IMR-90 (cell line): ENCODE data around the gene P4HA1. TPM values are rescaled to one million over a fixed set of nuclear protein-coding genes. Genes with fewer than 3 reads are reported as not detected.

Source experiments
- ATAC-seq: fragments of 200-7000 bp; cut with Tn5 transposase; 2 replicates; pipeline ENCODE4 v1.9.1; 2020; ENCODE audit warnings: low read depth, mild to moderate bottlenecking, moderate library complexity
- BruUV-seq: library from RNA; stranded (reverse); fragments of 400-500 nt; replicated peaks from 2 replicates; lab custom pipeline; 2021; lab: Mats Ljungman, UMichigan
- CTCF ChIA-PET: fragments of 300-600 bp; formaldehyde crosslinking; extraction: SDS; loops from one replicate; lab custom pipeline; 2021; ENCODE audit warnings: antibody characterized with exemption; lab: Yijun Ruan, JAX
- POLR2A ChIA-PET: fragments of 300-600 bp; sonication (Branson Sonifier 250); formaldehyde crosslinking; loops from one replicate; lab custom pipeline; 2022; ENCODE audit warnings: antibody characterized with exemption; ENCODE audit not compliant: unreplicated experiment; lab: Charles Lee
- DNase-seq: peaks from one replicate; pipeline ENCODE4 v3.0.0; 2013
- H2AFZ ChIP-seq: replicated peaks from 2 replicates; pipeline ENCODE3; 2013; ENCODE audit warnings: low read length, mild to moderate bottlenecking; ENCODE audit not compliant: poor library complexity
- H2AK5ac ChIP-seq: 2 replicates; pipeline ENCODE4 v1.6.1; 2013; ENCODE audit warnings: low read depth, low read length, inconsistent platforms
- H2AK9ac ChIP-seq: replicated peaks from 2 replicates; pipeline ENCODE3; 2013; ENCODE audit warnings: mild to moderate bottlenecking, low read depth, low read length, moderate library complexity; ENCODE audit not compliant: poor library complexity
- H2BK120ac ChIP-seq: 2 replicates; pipeline ENCODE4 v1.6.1; 2013; ENCODE audit warnings: low read depth, low read length, inconsistent platforms
- H2BK15ac ChIP-seq: 3 replicates; pipeline ENCODE4 v1.6.1; 2013; ENCODE audit warnings: low read depth, low read length, inconsistent platforms
- H2BK20ac ChIP-seq: 2 replicates; pipeline ENCODE4 v1.6.1; 2013; ENCODE audit warnings: low read depth, mild to moderate bottlenecking, inconsistent platforms, low read length, moderate library complexity
- H2BK5ac ChIP-seq: 2 replicates; pipeline ENCODE4 v1.6.1; 2013; ENCODE audit warnings: mild to moderate bottlenecking, low read depth, low read length, inconsistent platforms; ENCODE audit not compliant: poor library complexity, severe bottlenecking
- H3K14ac ChIP-seq: replicated peaks from 2 replicates; pipeline ENCODE4 v1.6.1; 2013; ENCODE audit warnings: low read depth, low read length, inconsistent platforms
- H3K18ac ChIP-seq: 2 replicates; pipeline ENCODE4 v1.6.1; 2013; ENCODE audit warnings: low read depth, low read length, control low read depth
- H3K23ac ChIP-seq: 2 replicates; pipeline ENCODE4 v1.6.1; 2013; ENCODE audit warnings: low read depth, low read length, inconsistent platforms
- H3K27ac ChIP-seq: 2 replicates; pipeline ENCODE4 v1.5.1; 2013; ENCODE audit warnings: mild to moderate bottlenecking, control low read depth, low read length; ENCODE audit not compliant: insufficient read depth
- H3K27me3 ChIP-seq: 2 replicates; pipeline ENCODE4 v1.6.1; 2013; ENCODE audit warnings: low read length; ENCODE audit not compliant: control insufficient read depth, insufficient read depth
- H3K36me3 ChIP-seq: 2 replicates; pipeline ENCODE4 v1.6.1; 2013; ENCODE audit warnings: low read length, mixed read lengths; ENCODE audit not compliant: control insufficient read depth, insufficient read depth
- H3K4ac ChIP-seq: 2 replicates; pipeline ENCODE4 v1.6.1; 2013; ENCODE audit warnings: low read depth, low read length, inconsistent platforms
- H3K4me1 ChIP-seq: 2 replicates; pipeline ENCODE4 v1.6.1; 2013; ENCODE audit warnings: low read length, mixed read lengths; ENCODE audit not compliant: control insufficient read depth, insufficient read depth
- H3K4me2 ChIP-seq: 2 replicates; pipeline ENCODE4 v1.6.1; 2013; ENCODE audit warnings: low read depth, mild to moderate bottlenecking, control low read depth, low read length, moderate library complexity
- H3K4me3 ChIP-seq: 2 replicates; pipeline ENCODE4 v1.5.1; 2013; ENCODE audit warnings: low read depth, mild to moderate bottlenecking, control low read depth, low read length, moderate library complexity; ENCODE audit not compliant: insufficient read depth
- H3K56ac ChIP-seq: 2 replicates; pipeline ENCODE4 v1.6.1; 2013; ENCODE audit warnings: low read length, inconsistent platforms; ENCODE audit not compliant: insufficient read depth; ENCODE audit errors: extremely low read depth
- H3K79me1 ChIP-seq, 2 experiments: 2 replicates each; pipeline ENCODE4 v1.6.1; 2013; ENCODE audit warnings: low read length in 2 of 2, inconsistent platforms in 1 of 2, low read depth in 1 of 2
- H3K9ac ChIP-seq: 2 replicates; pipeline ENCODE4 v1.6.1; 2013; ENCODE audit warnings: low read depth, low read length, control low read depth
- H3K9me1 ChIP-seq: 2 replicates; pipeline ENCODE4 v1.6.1; 2013; ENCODE audit warnings: low read length, inconsistent platforms; ENCODE audit not compliant: insufficient read depth
- H3K9me3 ChIP-seq: 2 replicates; pipeline ENCODE4 v1.6.1; 2013; ENCODE audit warnings: low read length; ENCODE audit not compliant: control insufficient read depth, insufficient read depth
- H4K20me1 ChIP-seq: 2 replicates; pipeline ENCODE4 v1.6.1; 2013; ENCODE audit warnings: low read length, inconsistent platforms; ENCODE audit not compliant: insufficient read depth
- H4K5ac ChIP-seq: 2 replicates; pipeline ENCODE4 v1.6.1; 2013; ENCODE audit warnings: mild to moderate bottlenecking, low read depth, low read length, control low read depth
- H4K8ac ChIP-seq, 2 experiments: 2 replicates each; pipeline ENCODE4 v1.6.1; 2013; ENCODE audit warnings: low read depth in 2 of 2, low read length in 2 of 2, control low read depth in 1 of 2, inconsistent platforms in 1 of 2
- H4K91ac ChIP-seq: 2 replicates; pipeline ENCODE4 v1.6.1; 2013; ENCODE audit warnings: low read depth, low read length, inconsistent platforms; ENCODE audit not compliant: insufficient read depth
- CEBPB ChIP-seq: IDR thresholded peaks from 2 replicates; pipeline ENCODE4 v1.6.1; 2012; ENCODE audit warnings: low read depth, low read length, improper control_type of control experiment
- CHD1 ChIP-seq: IDR thresholded peaks from 2 replicates; pipeline ENCODE4 v1.6.1; 2012; ENCODE audit warnings: low read depth, low read length, improper control_type of control experiment
- CTCF ChIP-seq: conservative IDR thresholded peaks from 2 replicates; pipeline ENCODE4 v1.5.1; 2012; ENCODE audit warnings: mild to moderate bottlenecking, low read depth, low read length, improper control_type of control experiment
- ELK1 ChIP-seq: fragments of 150-350 bp; IDR thresholded peaks from 2 replicates; pipeline ENCODE4 v1.6.1; 2016; ENCODE audit warnings: low read depth, mild to moderate bottlenecking, low read length, moderate library complexity, borderline replicate concordance
- MAFK ChIP-seq: IDR thresholded peaks from 2 replicates; pipeline ENCODE4 v1.6.1; 2012; ENCODE audit warnings: low read depth, low read length, improper control_type of control experiment
- MAZ ChIP-seq: IDR thresholded peaks from 2 replicates; pipeline ENCODE4 v1.6.1; 2012; ENCODE audit warnings: low read depth, mild to moderate bottlenecking, low read length, improper control_type of control experiment, moderate library complexity, borderline replicate concordance
- NFE2L2 ChIP-seq: fragments of 150-350 bp; IDR thresholded peaks from 2 replicates; pipeline ENCODE4 v1.6.1; 2016; ENCODE audit warnings: low read depth, mild to moderate bottlenecking, low read length
- POLR2A ChIP-seq: IDR thresholded peaks from 2 replicates; pipeline ENCODE4 v1.6.1; 2012; ENCODE audit warnings: mild to moderate bottlenecking, low read depth, low read length
- RAD21 ChIP-seq: IDR thresholded peaks from 2 replicates; pipeline ENCODE4 v1.6.1; 2012; ENCODE audit warnings: low read length, improper control_type of control experiment
- RCOR1 ChIP-seq: IDR thresholded peaks from 2 replicates; pipeline ENCODE4 v1.6.1; 2012; ENCODE audit warnings: mild to moderate bottlenecking, low read length, improper control_type of control experiment; ENCODE audit not compliant: insufficient replicate concordance
- RFX5 ChIP-seq: IDR thresholded peaks from 2 replicates; pipeline ENCODE4 v1.8.0; 2012; ENCODE audit warnings: low read depth, mild to moderate bottlenecking, low read length, moderate library complexity
- SMC3 ChIP-seq: fragments of 150-350 bp; IDR thresholded peaks from 2 replicates; pipeline ENCODE4 v1.6.1; 2016; ENCODE audit warnings: low read depth, mild to moderate bottlenecking, antibody characterized with exemption, low read length, moderate library complexity
- USF2 ChIP-seq: fragments of 150-350 bp; IDR thresholded peaks from 2 replicates; pipeline ENCODE4 v1.6.1; 2017; ENCODE audit warnings: mild to moderate bottlenecking, antibody characterized with exemption, low read length, low read depth
- WGBS, 2 experiments: methylation state at CpG; one replicate each; pipeline versions ENCODE4 v1.1.5 to v1.1.7; 2013; ENCODE audit warnings: missing lambda C conversion rate in 2 of 2; ENCODE audit not compliant: insufficient read length in 1 of 2; ENCODE audit errors: extremely low coverage in 2 of 2; 5-methylcytosine and 5-hydroxymethylcytosine counted together
- dilution Hi-C: fragments of 300-500 bp; cut with HindIII; formaldehyde crosslinking; loops from one replicate; pipeline ENCODE4 v1.14.3; 2018; ENCODE audit warnings: low sequenced_read_pairs; ENCODE audit not compliant: unreplicated experiment
- in situ Hi-C: fragments of 300-500 bp; cut with MboI; formaldehyde crosslinking; loops from 3 replicates; pipeline ENCODE4 v1.14.3; 2019; ENCODE audit warnings: low sequenced_read_pairs, inconsistent platforms, mixed read lengths
- intact Hi-C: fragments of 100-400 bp; cut with micrococcal nuclease; formaldehyde crosslinking; loops from 2 replicates; pipeline ENCODE4 v1.10.0; 2022
- polyA plus RNA-seq, 3 experiments: library from polyadenylated mRNA; depleted of rRNA; stranded (reverse); fragments of >200 nt; gene quantifications; 2 replicates each; pipeline ENCODE4 v1.2.3, GENCODE V29; 2012; ENCODE audit warnings: low replicate concordance in 1 of 3
- total RNA-seq: library from RNA; depleted of rRNA; stranded (reverse); fragments of >200 nt; gene quantifications from 2 replicates; pipeline ENCODE4 v1.2.3, GENCODE V29; 2012

Gene P4HA1
- total and polyA plus RNA-seq, 2 of the 4 experiments (the other 2 are of a cell fraction), result 178 to 241 TPM

GRCh38 chr10:72981028-72981881 lies 115.4 kb downstream of the P4HA1 start:
- Histone ChIP-seq H3K4ac (no peak overlapping the region), H2BK15ac (no peak overlapping the region), H2BK20ac (no peak overlapping the region), H3K36me3 (no peaks in the 10 kb centered on the region), H3K9me1 (no peaks in the 10 kb centered on the region), H2AK9ac (no peak overlapping the region), H3K27ac (no peak overlapping the region), H3K14ac (no peak overlapping the region), H3K9me3 (peaks cover 6% of the 10 kb centered on the region), H3K4me1 (no peaks in the 10 kb centered on the region), H3K79me1 (no peaks in the 10 kb centered on the region), H2AK5ac (no peak overlapping the region), H3K18ac (no peak overlapping the region), H4K20me1 (no peaks in the 10 kb centered on the region; the same call in 1 of the 2 replicates), H4K91ac (no peak overlapping the region), H4K5ac (no peak overlapping the region), H2BK120ac (no peak overlapping the region), H3K9ac (no peak overlapping the region), H4K8ac (no peak overlapping the region), H3K27me3 (no peaks in the 10 kb centered on the region), H3K56ac (no peak overlapping the region), H2BK5ac (no peak overlapping the region), H3K4me3 (no peak overlapping the region), H2AFZ (no peak overlapping the region), H3K4me2 (no peak overlapping the region), H3K23ac (no peak overlapping the region)
- in situ Hi-C loops, result no loop called here
- ChIA-PET POLR2A (no interaction called here), CTCF (no interaction called here)
- no TSS peak for BruUV-seq
- no CpG with 5 or more reads among the region's 4 CpGs for WGBS, 2 experiments
- dilution Hi-C loops, result no loop called here
- ATAC-seq (peak; percentile 45), DNase-seq (no peak)
- TF ChIP-seq RAD21, result no peak
- TF ChIP-seq SMC3, result no peak
- TF ChIP-seq RFX5, result no peak
- TF ChIP-seq MAZ, result no peak
- TF ChIP-seq CTCF, result no peak
- no peak for TF ChIP-seq NFE2L2
- no peak for TF ChIP-seq POLR2A
- TF ChIP-seq CHD1, result no peak
- TF ChIP-seq RCOR1, result no peak
- TF ChIP-seq CEBPB, result no peak
- TF ChIP-seq MAFK, result no peak
- no peak for TF ChIP-seq ELK1
- no peak for TF ChIP-seq USF2
- intact Hi-C loops, result no loop called here
